B cell (primary cell): ENCODE data around the gene SPPL3. TPM values are rescaled to one million over a fixed set of nuclear protein-coding genes. Genes with fewer than 3 reads are reported as not detected.

Experiments
- ATAC-seq: fragments of 200-7000 bp; cut with Tn5 transposase; one replicate; pipeline ENCODE4 v1.10.0; 2021; ENCODE audit warnings: low read depth, mild to moderate bottlenecking, moderate number of reproducible peaks, moderate library complexity
- CTCF ChIA-PET: fragments of 350-600 bp; sonication (Branson Sonifier 250); formaldehyde crosslinking; loops from one replicate; lab custom pipeline; 2021; ENCODE audit warnings: antibody characterized with exemption, inconsistent platforms; lab: Charles Lee
- POLR2A ChIA-PET: fragments of 350-600 bp; sonication (Branson Sonifier 250); formaldehyde crosslinking; loops from one replicate; lab custom pipeline; 2021; ENCODE audit warnings: antibody characterized with exemption; lab: Charles Lee
- DNase-seq: peaks from one replicate; pipeline ENCODE4 v3.0.0; 2013
- H2AFZ ChIP-seq: 2 replicates; pipeline ENCODE4 v1.6.1; 2012; ENCODE audit warnings: mild to moderate bottlenecking, low read depth, low read length; ENCODE audit not compliant: insufficient read depth, poor library complexity, severe bottlenecking
- H3K27ac ChIP-seq, 2 donors: 1 replicate in 1 of 2; 2 replicates in 1 of 2; pipeline ENCODE4 v1.5.1; 2012 to 2013; ENCODE audit warnings: low read length in 2 of 2, mild to moderate bottlenecking in 2 of 2, moderate library complexity in 1 of 2
- H3K27me3 ChIP-seq, 4 experiments: fragments of 200-600 bp in 1 of 4; sonication (generic) in 1 of 4; replicated peaks in 1 of 4; 1 replicate in 2 of 4; 2 replicates in 2 of 4; pipeline versions ENCODE4 v1.6.1 to v1.7.0; 2013 to 2016; ENCODE audit warnings: low read length in 3 of 4, mild to moderate bottlenecking in 2 of 4, mixed read lengths in 1 of 4, moderate library complexity in 1 of 4; ENCODE audit not compliant: insufficient read depth in 4 of 4, control insufficient read depth in 3 of 4; ENCODE audit errors: control extremely low read depth in 1 of 4
- H3K36me3 ChIP-seq, 2 experiments: replicated peaks in 1 of 2; 1 replicate in 1 of 2; 2 replicates in 1 of 2; pipeline versions ENCODE4 v1.6.1 to v1.7.1; 2013; ENCODE audit warnings: low read length in 1 of 2; ENCODE audit not compliant: insufficient read depth in 2 of 2, control insufficient read depth in 1 of 2; ENCODE audit errors: control extremely low read depth in 1 of 2, extremely low read depth in 1 of 2
- H3K4me1 ChIP-seq, 2 donors: fragments of 200-600 bp in 1 of 2; sonication (generic) in 1 of 2; 1 replicate in 1 of 2; 2 replicates in 1 of 2; pipeline versions ENCODE4 v1.5.1 to v1.6.1; 2013 to 2017; ENCODE audit warnings: low read length in 2 of 2; ENCODE audit not compliant: control insufficient read depth in 2 of 2, insufficient read depth in 2 of 2
- H3K4me2 ChIP-seq: replicated peaks from 2 replicates; pipeline ENCODE3; 2012; ENCODE audit warnings: mild to moderate bottlenecking, low read depth, low read length; ENCODE audit not compliant: poor library complexity, severe bottlenecking
- H3K4me3 ChIP-seq, 5 experiments: fragments of 200-600 bp in 1 of 5; sonication (generic) in 1 of 5; 1 replicate in 3 of 5; 2 replicates in 2 of 5; pipeline versions ENCODE4 v1.5.1 to v1.7.0; 2011 to 2016; ENCODE audit warnings: low read length in 4 of 5, mild to moderate bottlenecking in 4 of 5, low read depth in 2 of 5, control low read depth in 1 of 5, moderate library complexity in 1 of 5; ENCODE audit not compliant: insufficient read depth in 1 of 5; ENCODE audit errors: control extremely low read depth in 1 of 5, extremely low read depth in 1 of 5
- H3K79me2 ChIP-seq: fragments of 200-600 bp; sonication (generic); one replicate; pipeline ENCODE4 v1.6.0; 2016; ENCODE audit warnings: low read length; ENCODE audit not compliant: control insufficient read depth, insufficient read depth
- H3K9ac ChIP-seq: fragments of 200-600 bp; sonication (generic); 2 replicates; pipeline ENCODE4 v1.6.1; 2017; ENCODE audit warnings: mild to moderate bottlenecking, low read length, moderate library complexity
- H3K9me3 ChIP-seq, 3 donors: one replicate each; pipeline versions ENCODE4 v1.6.1 to v1.7.1; 2013; ENCODE audit warnings: low read length in 2 of 3; ENCODE audit not compliant: control insufficient read depth in 2 of 3, insufficient read depth in 1 of 3; ENCODE audit errors: control extremely low read depth in 1 of 3
- H4K20me1 ChIP-seq: 2 replicates; pipeline ENCODE4 v1.6.0; 2012; ENCODE audit warnings: mild to moderate bottlenecking, low read length; ENCODE audit not compliant: insufficient read depth, control insufficient read depth, poor library complexity, severe bottlenecking
- H3K27ac Mint-ChIP-seq: one replicate; pipeline ENCODE4 v1.8.0; 2021; ENCODE audit warnings: mixed read lengths
- H3K27me3 Mint-ChIP-seq: one replicate; pipeline ENCODE4 v1.8.0; 2021; ENCODE audit warnings: mixed read lengths
- H3K4me1 Mint-ChIP-seq: one replicate; pipeline ENCODE4 v1.8.0; 2021; ENCODE audit warnings: mixed read lengths
- H3K4me3 Mint-ChIP-seq: one replicate; pipeline ENCODE4 v1.8.0; 2021; ENCODE audit warnings: mixed read lengths
- H3K9me3 Mint-ChIP-seq: one replicate; pipeline ENCODE4 v1.8.0; 2022; ENCODE audit warnings: mixed read lengths; ENCODE audit not compliant: insufficient read depth
- EZH2 ChIP-seq: IDR thresholded peaks from 2 replicates; pipeline ENCODE4 v1.6.1; 2012; ENCODE audit warnings: borderline replicate concordance, low read depth, mild to moderate bottlenecking, moderate library complexity, low read length; ENCODE audit not compliant: insufficient read depth, poor library complexity, severe bottlenecking
- WGBS: methylation state at CpG from one replicate; pipeline ENCODE4 v1.1.5; 2013; ENCODE audit warnings: missing lambda C conversion rate; ENCODE audit not compliant: insufficient coverage; 5-methylcytosine and 5-hydroxymethylcytosine counted together
- intact Hi-C: fragments of 100-400 bp; cut with micrococcal nuclease; formaldehyde crosslinking; loops from one replicate; pipeline ENCODE4 v1.10.0; 2022
- polyA plus RNA-seq: library from polyadenylated mRNA; depleted of rRNA; stranded (reverse); fragments of >200 nt; gene quantifications from 2 replicates; pipeline ENCODE4 v1.2.3, GENCODE V29; 2012
- total RNA-seq, 2 donors: library from RNA; stranded (reverse); fragments of 120-200 nt in 1 of 2; gene quantifications; 1 replicate in 1 of 2; 2 replicates in 1 of 2; pipeline versions ENCODE4 v1.2.3 to v1.2.4, GENCODE V29; 2013 to 2022
- TF ChIP-seq, protein P1 (sequence below): fragments of 200-600 bp; IDR thresholded peaks from one replicate; pipeline ENCODE4 v1.8.0; 2022; ENCODE audit warnings: antibody characterized with exemption, mild to moderate bottlenecking

Gene SPPL3
- total and polyA plus RNA-seq, 2 donors (not counting 1 experiment from before 2014, with no cell fraction given): 12.3 to 43.6 TPM

DNA sequence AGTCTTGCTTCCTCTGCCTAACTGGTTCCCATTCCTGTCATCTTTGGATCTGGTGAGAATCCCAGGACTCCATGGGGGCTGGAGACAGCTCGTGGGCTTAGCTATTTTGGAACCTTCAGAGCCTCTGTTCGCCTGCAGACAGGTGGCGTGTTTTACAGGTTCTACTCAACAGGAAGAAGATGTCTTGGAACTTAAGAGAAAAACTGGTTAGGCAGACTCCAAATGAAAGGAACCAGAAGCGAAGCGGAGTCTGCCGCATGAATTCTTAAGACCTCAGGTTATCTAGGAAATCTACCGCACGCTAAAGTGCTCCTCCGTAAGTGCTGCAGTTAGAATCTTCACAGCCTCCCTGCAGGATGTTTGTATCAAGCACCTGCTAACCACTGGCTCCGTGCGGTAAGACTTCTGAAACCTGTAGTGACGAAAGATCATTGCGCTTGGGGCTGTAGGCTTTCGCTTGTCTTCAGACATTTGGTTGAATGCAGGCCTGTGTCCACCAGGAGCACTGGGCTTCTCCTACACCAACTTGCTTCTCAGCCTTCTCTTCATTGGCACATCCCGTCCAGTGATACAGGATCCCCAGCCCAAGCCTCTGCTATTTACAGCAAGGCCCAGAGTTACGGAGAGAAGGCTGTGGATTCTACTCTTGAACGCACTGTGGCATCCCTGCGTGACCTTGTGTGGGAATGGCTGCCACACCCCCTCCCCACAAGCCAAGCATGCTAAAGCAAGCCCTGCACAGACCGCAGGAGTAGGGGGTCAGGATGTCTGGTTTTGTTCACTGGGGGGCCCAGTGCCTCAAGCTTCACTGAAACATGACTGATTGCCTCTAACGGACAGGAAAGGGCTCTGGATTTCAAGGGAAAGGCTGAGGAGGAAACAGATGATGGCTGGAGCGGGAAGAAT, 143.6 kb downstream of the SPPL3 start:
- Histone ChIP-seq H2AFZ (no peak overlapping the region), H3K4me3 (no peak overlapping the region), H3K9me3 (peaks cover 0 to 3% (median 1%) of the 10 kb centered on the region in 3 donors), H4K20me1 (no peaks in the 10 kb centered on the region), H3K9ac (no peak overlapping the region), H3K79me2 (no peaks in the 10 kb centered on the region), H3K27me3 (no peaks in the 10 kb centered on the region), H3K4me1 (no peaks in the 10 kb centered on the region), H3K27ac (no peak overlapping the region), H3K4me2 (no peak overlapping the region), H3K36me3 (peaks cover 0 to 31% of the 10 kb centered on the region in 2 experiments)
- no peak for TF ChIP-seq EZH2
- TF ChIP-seq, protein P1, sequence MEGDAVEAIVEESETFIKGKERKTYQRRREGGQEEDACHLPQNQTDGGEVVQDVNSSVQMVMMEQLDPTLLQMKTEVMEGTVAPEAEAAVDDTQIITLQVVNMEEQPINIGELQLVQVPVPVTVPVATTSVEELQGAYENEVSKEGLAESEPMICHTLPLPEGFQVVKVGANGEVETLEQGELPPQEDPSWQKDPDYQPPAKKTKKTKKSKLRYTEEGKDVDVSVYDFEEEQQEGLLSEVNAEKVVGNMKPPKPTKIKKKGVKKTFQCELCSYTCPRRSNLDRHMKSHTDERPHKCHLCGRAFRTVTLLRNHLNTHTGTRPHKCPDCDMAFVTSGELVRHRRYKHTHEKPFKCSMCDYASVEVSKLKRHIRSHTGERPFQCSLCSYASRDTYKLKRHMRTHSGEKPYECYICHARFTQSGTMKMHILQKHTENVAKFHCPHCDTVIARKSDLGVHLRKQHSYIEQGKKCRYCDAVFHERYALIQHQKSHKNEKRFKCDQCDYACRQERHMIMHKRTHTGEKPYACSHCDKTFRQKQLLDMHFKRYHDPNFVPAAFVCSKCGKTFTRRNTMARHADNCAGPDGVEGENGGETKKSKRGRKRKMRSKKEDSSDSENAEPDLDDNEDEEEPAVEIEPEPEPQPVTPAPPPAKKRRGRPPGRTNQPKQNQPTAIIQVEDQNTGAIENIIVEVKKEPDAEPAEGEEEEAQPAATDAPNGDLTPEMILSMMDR: no peak
- Mint-ChIP-seq H3K27ac (no peak overlapping the region), H3K27me3 (no peaks in the 10 kb centered on the region), H3K4me1 (no peaks in the 10 kb centered on the region), H3K4me3 (no peak overlapping the region), H3K9me3 (peaks cover under 1% of the 10 kb centered on the region)
- DNase-seq: no peak
- ATAC-seq: no peak
- WGBS: 90% methylated on average over 21 of the region's 21 CpGs
- POLR2A ChIA-PET: no interaction called here
- CTCF ChIA-PET: interaction anchor here (0.5 kb wide), 1 partner anchor 915 kb away, joined by 4 read pairs; no protein-coding TSS in a partner anchor
- intact Hi-C loops: no loop called here
